GM12891 (cell line): ENCODE measurements around the gene FBL.
"Not testable (repeated sequence)": the region's sequence is repeated elsewhere in the genome, so short reads cannot be mapped to it uniquely, and the experiment has no call there.

Source experiments
- PAX5 ChIP-seq: IDR thresholded peaks from 2 replicates; pipeline ENCODE4 v1.6.1; 2011; ENCODE audit warnings: low read length, moderate library complexity, mild to moderate bottlenecking; ENCODE audit not compliant: insufficient read depth, severe bottlenecking
- POLR2A ChIP-seq: IDR thresholded peaks from 2 replicates; pipeline ENCODE4 v1.6.1; 2011; ENCODE audit warnings: low read depth, low read length, control low read depth
- POLR2AphosphoS5 ChIP-seq: IDR thresholded peaks from 2 replicates; pipeline ENCODE4 v1.6.1; 2011; ENCODE audit warnings: low read depth, low read length, control low read depth
- POU2F2 ChIP-seq: IDR thresholded peaks from 2 replicates; pipeline ENCODE4 v1.6.1; 2011; ENCODE audit warnings: low read depth, mild to moderate bottlenecking, control low read depth, low read length, moderate library complexity

- TF ChIP-seq POLR2AphosphoS5, POLR2A, POU2F2, PAX5: not testable (repeated sequence)
Measured at GRCh38 chr19:39895096-39895495, 48.9 kb upstream of the FBL start.
